ENCODE results near the gene MACROH2A1.

Gene MACROH2A1

DNA sequence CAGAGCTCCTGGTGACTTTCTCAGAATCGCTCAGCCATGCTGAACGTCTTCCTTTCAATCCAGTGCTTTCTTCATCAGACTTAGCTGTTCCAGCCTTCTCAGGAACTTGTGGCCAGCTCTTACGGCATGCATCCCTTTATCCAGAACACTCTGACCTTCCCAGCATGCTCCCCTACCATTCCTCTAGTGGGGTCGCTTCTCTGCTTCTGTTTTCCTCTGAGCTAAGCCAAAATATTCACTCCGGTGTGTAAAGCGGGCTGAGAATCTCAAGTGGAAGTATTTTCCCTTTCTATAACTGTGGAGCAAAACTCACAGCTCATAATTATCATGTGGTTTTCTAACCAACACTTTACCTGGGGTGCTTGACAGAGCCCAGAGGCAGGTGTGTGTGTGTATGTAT is 41.9 kb upstream of the MACROH2A1 start:
- FAIRE-seq (no peak), DNase-seq (ENCODE audit: insufficient read length, low spot score) (no peak)
- TF ChIP-seq POLR2A (IDR thresholded peaks at IDR 0.05; ENCODE audit: low read depth, low read length) = no peak

DNA sequence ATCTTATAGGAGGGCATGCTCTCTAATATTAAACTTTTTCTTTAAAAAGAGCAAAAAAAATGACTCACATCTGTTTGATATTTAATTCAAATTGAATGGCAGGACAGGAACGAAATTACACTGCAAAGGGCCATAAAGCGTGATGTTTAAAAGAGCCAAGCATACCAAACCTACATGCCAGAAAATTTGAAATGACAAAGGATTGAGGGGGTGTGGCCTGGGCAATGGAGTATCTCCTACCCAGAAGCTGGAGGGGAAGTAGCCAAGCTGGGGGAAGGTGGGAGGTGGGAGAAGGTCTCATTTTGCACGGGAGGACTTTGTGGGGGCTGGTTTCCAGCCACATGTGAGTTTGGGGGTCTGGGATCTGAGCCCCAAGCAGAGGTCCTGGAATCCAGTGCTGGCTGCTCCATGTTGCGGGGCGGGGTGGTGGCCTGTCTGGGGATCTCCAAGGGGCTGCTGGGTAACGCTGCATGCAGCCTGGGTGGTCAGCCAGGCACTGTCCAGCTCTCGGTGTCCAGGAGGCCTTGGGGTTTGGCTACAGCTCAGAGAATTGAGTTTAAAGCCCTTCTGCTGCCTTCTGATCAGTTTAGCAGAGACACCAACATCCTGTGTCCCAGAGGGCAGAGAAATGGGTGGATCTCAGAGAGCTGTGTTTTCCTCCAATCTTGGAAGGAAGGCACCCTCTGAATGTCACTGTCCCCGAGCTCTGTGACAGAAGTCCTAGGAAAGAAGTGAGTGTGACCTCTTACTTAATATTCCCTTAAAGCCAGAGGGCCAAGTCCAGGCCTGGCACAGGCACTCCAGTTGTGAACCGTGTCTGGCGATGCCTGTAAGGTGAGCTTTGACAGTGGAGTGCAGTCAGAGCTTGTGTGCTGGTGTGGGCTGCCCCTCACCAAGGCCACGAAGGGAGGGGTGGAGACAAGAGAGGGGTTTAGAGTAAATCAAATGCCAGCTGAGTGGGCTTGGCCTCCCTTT is 40.5 kb upstream of the MACROH2A1 start:
- no peak for DNase-seq (ENCODE audit: insufficient read length, low spot score)
- no peak for TF ChIP-seq POLR2A (IDR thresholded peaks at IDR 0.05; ENCODE audit: low read depth, low read length)
- no peak for FAIRE-seq

DNA sequence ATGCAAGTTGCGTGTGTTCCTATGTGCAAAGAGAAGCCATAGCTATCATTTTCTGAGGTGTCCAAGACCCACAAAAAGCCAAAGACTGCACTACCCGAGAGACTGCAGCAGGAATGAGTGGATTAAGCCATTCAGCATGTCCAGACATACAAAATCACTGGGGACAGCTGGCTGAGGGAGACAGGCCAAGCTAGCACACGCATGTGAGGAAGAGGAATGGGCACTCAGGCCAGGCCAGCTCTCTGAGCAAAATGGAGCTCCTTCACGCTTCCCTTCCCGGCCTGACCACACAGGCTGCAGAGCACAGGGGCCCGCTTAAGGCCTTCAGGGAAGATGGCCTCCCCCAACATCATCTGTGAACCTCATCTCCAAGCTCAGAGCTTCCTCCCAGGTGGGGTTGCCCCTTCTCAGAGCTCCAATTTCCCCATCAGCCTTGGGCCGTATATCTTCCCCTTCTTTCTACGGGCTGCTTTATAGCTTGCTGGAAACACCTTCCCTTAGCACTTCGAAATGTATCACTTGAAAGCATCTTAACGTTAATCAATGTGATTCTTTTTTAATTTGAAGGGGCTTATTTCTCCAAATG is 39.7 kb upstream of the MACROH2A1 start:
- FAIRE-seq (no peak), DNase-seq (ENCODE audit: insufficient read length, low spot score) (no peak)
- TF ChIP-seq POLR2A (IDR thresholded peaks at IDR 0.05; ENCODE audit: low read depth, low read length) = no peak

DNA sequence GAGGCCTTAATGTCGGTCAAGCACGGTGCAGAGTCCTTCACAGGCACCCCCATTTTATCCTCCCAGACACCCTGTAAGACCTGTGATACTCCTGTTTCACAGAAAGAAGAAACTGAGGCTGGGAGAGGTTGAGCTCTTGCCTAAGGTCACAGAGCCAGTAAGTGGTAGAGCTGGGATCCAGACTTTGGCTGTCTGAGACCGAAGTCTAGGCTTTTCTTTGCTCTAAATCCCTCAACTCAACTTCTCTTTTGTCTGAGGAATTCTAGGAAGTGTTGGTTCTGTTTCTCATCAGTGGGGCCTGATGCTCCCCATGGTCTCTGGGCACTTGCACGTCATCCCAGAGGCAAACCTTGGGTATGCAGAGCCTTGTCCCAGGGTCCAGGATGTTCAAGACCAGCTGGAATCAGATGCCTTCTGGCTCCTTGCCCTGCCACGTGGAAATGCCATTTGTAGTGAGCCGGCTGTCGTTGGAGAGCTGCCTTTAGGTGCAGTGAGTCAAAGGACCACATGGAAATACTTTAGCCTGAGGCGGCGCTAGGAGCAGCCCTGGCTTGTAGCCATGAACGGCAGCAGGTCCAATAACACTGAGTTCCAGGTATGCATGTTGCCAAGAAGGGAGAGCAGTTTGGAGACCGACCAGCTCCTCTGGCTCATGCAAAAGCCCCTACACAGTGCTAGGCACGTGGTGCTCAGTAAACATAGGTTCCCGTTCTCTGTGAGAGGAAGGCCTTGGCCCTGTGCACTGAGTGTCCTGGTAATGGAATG is 38.9 kb upstream of the MACROH2A1 start:
- FAIRE-seq (peak; percentile 70), DNase-seq (ENCODE audit: insufficient read length, low spot score) (peak; percentile 80)
- no peak for TF ChIP-seq POLR2A (IDR thresholded peaks at IDR 0.05; ENCODE audit: low read depth, low read length)

DNA sequence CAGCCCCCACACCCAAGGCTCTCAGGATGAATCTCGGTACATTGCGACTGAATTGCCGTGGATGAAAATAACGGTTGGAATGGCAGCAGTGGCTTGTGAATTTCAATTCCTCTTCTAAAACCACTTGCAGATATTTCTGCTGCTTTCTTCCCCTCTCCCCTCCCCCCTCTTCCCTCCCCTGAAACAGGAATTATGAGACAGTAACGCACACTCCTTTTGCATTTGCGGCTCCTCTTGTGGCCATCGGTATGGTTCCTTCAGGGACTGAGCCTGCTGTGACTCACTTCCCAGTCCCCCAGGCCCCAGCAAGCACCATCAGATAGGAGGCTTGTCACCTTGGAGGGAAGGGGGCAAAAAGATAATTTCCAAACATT is 38.4 kb upstream of the MACROH2A1 start:
- no peak for FAIRE-seq
- no peak for DNase-seq (ENCODE audit: insufficient read length, low spot score)
- TF ChIP-seq POLR2A (IDR thresholded peaks at IDR 0.05; ENCODE audit: low read depth, low read length) = no peak

DNA sequence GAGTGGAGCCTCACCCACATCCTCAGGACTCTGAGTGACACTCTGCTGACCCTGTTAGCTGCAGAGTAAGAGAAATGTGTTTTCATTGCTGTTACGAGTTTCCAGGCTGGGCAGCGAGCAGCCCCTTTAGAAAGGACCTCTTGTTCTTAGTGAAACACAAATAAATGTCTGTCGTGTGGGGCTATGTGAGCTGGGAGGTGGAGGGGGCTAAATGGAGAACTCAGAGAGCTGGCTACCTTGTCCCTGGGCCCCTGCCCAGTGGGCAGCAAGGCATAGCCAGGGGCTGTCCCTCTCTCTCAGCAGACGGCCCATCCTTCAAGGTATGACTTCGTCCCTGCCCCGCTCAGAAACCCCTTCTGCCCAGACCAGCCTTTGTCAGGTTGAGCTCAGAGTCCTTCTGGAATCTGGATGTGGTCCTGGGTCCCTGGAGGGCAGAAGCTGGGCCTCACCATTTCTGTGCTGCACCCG is 38.0 kb upstream of the MACROH2A1 start:
- no peak for DNase-seq (ENCODE audit: insufficient read length, low spot score)
- no peak for FAIRE-seq
- no peak for TF ChIP-seq POLR2A (IDR thresholded peaks at IDR 0.05; ENCODE audit: low read depth, low read length)

- TF ChIP-seq POLR2A (IDR thresholded peaks at IDR 0.05; ENCODE audit: low read depth, low read length) = no peak
- DNase-seq (ENCODE audit: insufficient read length, low spot score) (no peak), FAIRE-seq (no peak)
Measured at GRCh38 chr5:135435467-135436330, 36.7 kb upstream of the MACROH2A1 start.

- no peak for FAIRE-seq
- DNase-seq (ENCODE audit: insufficient read length, low spot score) = no peak
- no peak for TF ChIP-seq POLR2A (IDR thresholded peaks at IDR 0.05; ENCODE audit: low read depth, low read length)
Measured at GRCh38 chr5:135434591-135435466, 35.8 kb upstream of the MACROH2A1 start.

- no peak for DNase-seq (ENCODE audit: insufficient read length, low spot score)
- no peak for TF ChIP-seq POLR2A (IDR thresholded peaks at IDR 0.05; ENCODE audit: low read depth, low read length)
- FAIRE-seq = no peak
Measured at GRCh38 chr5:135433681-135434426, 34.8 kb upstream of the MACROH2A1 start.

DNA sequence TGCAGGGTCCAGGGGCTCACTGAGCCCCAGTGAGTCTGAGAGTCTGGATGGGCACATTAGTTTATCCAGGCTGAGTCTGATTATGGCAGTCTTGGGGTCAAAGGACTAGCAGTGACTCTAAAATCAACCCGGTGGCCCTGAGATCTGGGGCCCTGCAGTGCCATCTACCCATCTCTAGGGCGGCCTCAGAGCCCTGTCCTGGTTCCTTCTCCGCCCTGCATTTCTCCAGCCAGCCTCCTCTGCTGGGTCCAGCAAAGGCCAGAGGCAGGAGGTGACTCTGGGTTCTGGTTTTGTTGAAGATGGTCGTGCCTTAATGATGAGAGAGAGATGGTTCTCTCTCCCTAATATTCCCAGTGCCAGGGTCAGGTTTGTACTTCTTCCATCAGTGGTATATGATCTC is 33.1 kb upstream of the MACROH2A1 start:
- no peak for TF ChIP-seq POLR2A (IDR thresholded peaks at IDR 0.05; ENCODE audit: low read depth, low read length)
- FAIRE-seq (no peak), DNase-seq (ENCODE audit: insufficient read length, low spot score) (no peak)

- no peak for TF ChIP-seq POLR2A (IDR thresholded peaks at IDR 0.05; ENCODE audit: low read depth, low read length)
- FAIRE-seq = no peak
- DNase-seq (ENCODE audit: insufficient read length, low spot score) = no peak
Measured at GRCh38 chr5:135430135-135430437, 31.1 kb upstream of the MACROH2A1 start.

Data from H54 (cell line).